DND-41 (cell line): ENCODE data around the gene MSI2.

Experiments used
- ATAC-seq: fragments of 200-7000 bp; cut with Tn5 transposase; 3 replicates; pipeline ENCODE4 v1.9.1; 2021; ENCODE audit warnings: low read depth; ENCODE audit not compliant: insufficient read depth
- DNase-seq: peaks from one replicate; pipeline ENCODE4 v3.0.0-alpha.2; 2020
- H2AFZ ChIP-seq: 2 replicates; pipeline ENCODE4 v1.6.0; 2012; ENCODE audit warnings: low read depth, low read length
- H3K27ac ChIP-seq: 2 replicates; pipeline ENCODE4 v1.5.1; 2012; ENCODE audit warnings: low read length, inconsistent platforms
- H3K27me3 ChIP-seq: fragments of 200-600 bp; sonication (generic); 2 replicates; pipeline ENCODE4 v1.6.0; 2012; ENCODE audit warnings: low read length, mild to moderate bottlenecking, inconsistent platforms; ENCODE audit not compliant: insufficient read depth, poor library complexity
- H3K36me3 ChIP-seq: 2 replicates; pipeline ENCODE4 v1.5.1; 2012; ENCODE audit warnings: low read length, inconsistent platforms; ENCODE audit not compliant: insufficient read depth
- H3K4me1 ChIP-seq: 2 replicates; pipeline ENCODE4 v1.5.1; 2012; ENCODE audit warnings: mild to moderate bottlenecking, low read length; ENCODE audit not compliant: insufficient read depth
- H3K4me2 ChIP-seq: 2 replicates; pipeline ENCODE4 v1.6.0; 2012; ENCODE audit warnings: mild to moderate bottlenecking, moderate library complexity, low read length, inconsistent platforms; ENCODE audit not compliant: insufficient read depth
- H3K4me3 ChIP-seq, 2 experiments: fragments of 200-600 bp in 1 of 2; shearing (Covaris generic) in 1 of 2; 2 replicates each; pipeline ENCODE4 v1.5.1; 2012 to 2016; ENCODE audit warnings: inconsistent platforms in 2 of 2, low read length in 2 of 2, mild to moderate bottlenecking in 2 of 2, low read depth in 1 of 2, moderate library complexity in 1 of 2
- H3K79me2 ChIP-seq: 2 replicates; pipeline ENCODE4 v1.6.0; 2012; ENCODE audit warnings: low read length, inconsistent platforms; ENCODE audit not compliant: insufficient read depth
- H3K9ac ChIP-seq: 2 replicates; pipeline ENCODE4 v1.6.0; 2012; ENCODE audit warnings: low read depth, mild to moderate bottlenecking, inconsistent platforms, low read length, moderate library complexity
- H3K9me3 ChIP-seq: 2 replicates; pipeline ENCODE4 v1.5.1; 2012; ENCODE audit warnings: low read length, moderate library complexity, mild to moderate bottlenecking, inconsistent platforms; ENCODE audit not compliant: insufficient read depth, severe bottlenecking
- H4K20me1 ChIP-seq: 2 replicates; pipeline ENCODE4 v1.6.0; 2012; ENCODE audit warnings: low read length; ENCODE audit not compliant: insufficient read depth
- EZH2 ChIP-seq: IDR thresholded peaks from 3 replicates; pipeline ENCODE4 v1.6.1; 2012; ENCODE audit warnings: borderline replicate concordance, low read depth, mild to moderate bottlenecking, moderate library complexity, low read length, inconsistent platforms; ENCODE audit not compliant: severe bottlenecking
- TF ChIP-seq, protein P1 (sequence below): IDR thresholded peaks from 2 replicates; pipeline ENCODE4 v1.5.1; 2012; ENCODE audit warnings: borderline replicate concordance, low read length, moderate library complexity, mild to moderate bottlenecking; ENCODE audit not compliant: poor library complexity, severe bottlenecking; ENCODE audit errors: extremely low read depth

MSI2 gene

DNA sequence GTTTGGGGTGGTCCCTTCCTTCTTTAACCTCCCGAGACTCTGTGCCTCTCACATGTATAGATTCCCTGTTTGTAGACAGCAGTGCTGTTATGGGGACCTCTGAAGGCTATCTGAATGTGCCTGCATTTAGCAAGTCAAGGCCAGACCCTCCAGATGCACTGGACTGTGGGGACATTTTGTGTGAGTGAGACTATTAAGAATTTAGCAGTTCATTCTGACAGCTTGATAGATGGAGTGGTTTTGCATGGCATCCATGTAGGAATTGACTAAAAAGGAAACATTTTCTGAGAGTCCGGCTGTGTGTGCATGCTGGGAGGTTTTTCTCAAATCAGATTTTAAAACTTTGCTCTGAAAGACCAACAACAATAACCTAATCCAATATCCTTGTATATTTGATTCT lies 226.3 kb downstream of the MSI2 start:
- H4K20me1 ChIP-seq, result no peaks in the 10 kb centered on the region
- peak overlapping the region; percentile 91 for H3K27ac ChIP-seq
- H3K79me2 ChIP-seq, result peaks cover 100% of the 10 kb centered on the region
- DNase-seq (no peak), ATAC-seq (no peak)
- peaks cover 68% of the 10 kb centered on the region for H3K36me3 ChIP-seq
- no peaks in the 10 kb centered on the region for H3K27me3 ChIP-seq
- TF ChIP-seq, protein P1, sequence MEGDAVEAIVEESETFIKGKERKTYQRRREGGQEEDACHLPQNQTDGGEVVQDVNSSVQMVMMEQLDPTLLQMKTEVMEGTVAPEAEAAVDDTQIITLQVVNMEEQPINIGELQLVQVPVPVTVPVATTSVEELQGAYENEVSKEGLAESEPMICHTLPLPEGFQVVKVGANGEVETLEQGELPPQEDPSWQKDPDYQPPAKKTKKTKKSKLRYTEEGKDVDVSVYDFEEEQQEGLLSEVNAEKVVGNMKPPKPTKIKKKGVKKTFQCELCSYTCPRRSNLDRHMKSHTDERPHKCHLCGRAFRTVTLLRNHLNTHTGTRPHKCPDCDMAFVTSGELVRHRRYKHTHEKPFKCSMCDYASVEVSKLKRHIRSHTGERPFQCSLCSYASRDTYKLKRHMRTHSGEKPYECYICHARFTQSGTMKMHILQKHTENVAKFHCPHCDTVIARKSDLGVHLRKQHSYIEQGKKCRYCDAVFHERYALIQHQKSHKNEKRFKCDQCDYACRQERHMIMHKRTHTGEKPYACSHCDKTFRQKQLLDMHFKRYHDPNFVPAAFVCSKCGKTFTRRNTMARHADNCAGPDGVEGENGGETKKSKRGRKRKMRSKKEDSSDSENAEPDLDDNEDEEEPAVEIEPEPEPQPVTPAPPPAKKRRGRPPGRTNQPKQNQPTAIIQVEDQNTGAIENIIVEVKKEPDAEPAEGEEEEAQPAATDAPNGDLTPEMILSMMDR, result no peak
- no peak for TF ChIP-seq EZH2
- H3K9ac ChIP-seq, result peak overlapping the region; percentile 39
- no peaks in the 10 kb centered on the region for H3K9me3 ChIP-seq
- H3K4me3 ChIP-seq, result no peak overlapping the region
- no peak overlapping the region for H2AFZ ChIP-seq
- H3K4me2 ChIP-seq, result no peak overlapping the region
- H3K4me1 ChIP-seq, result peaks cover 100% of the 10 kb centered on the region

- Histone ChIP-seq H2AFZ (no peak overlapping the region), H3K4me3 (no peak overlapping the region), H3K36me3 (peaks cover 64% of the 10 kb centered on the region), H3K9me3 (no peaks in the 10 kb centered on the region), H3K27ac (peak overlapping the region; percentile 91), H3K9ac (peak overlapping the region; percentile 39), H3K4me1 (peaks cover 100% of the 10 kb centered on the region), H3K4me2 (peak overlapping the region; percentile 32), H3K79me2 (peaks cover 100% of the 10 kb centered on the region), H3K27me3 (no peaks in the 10 kb centered on the region), H4K20me1 (no peaks in the 10 kb centered on the region)
- DNase-seq, result no peak
- TF ChIP-seq, protein P1, result no peak
- no peak for TF ChIP-seq EZH2
- ATAC-seq, result no peak
Measured at GRCh38 chr17:57484081-57484666, 227.9 kb downstream of the MSI2 start.

DNA sequence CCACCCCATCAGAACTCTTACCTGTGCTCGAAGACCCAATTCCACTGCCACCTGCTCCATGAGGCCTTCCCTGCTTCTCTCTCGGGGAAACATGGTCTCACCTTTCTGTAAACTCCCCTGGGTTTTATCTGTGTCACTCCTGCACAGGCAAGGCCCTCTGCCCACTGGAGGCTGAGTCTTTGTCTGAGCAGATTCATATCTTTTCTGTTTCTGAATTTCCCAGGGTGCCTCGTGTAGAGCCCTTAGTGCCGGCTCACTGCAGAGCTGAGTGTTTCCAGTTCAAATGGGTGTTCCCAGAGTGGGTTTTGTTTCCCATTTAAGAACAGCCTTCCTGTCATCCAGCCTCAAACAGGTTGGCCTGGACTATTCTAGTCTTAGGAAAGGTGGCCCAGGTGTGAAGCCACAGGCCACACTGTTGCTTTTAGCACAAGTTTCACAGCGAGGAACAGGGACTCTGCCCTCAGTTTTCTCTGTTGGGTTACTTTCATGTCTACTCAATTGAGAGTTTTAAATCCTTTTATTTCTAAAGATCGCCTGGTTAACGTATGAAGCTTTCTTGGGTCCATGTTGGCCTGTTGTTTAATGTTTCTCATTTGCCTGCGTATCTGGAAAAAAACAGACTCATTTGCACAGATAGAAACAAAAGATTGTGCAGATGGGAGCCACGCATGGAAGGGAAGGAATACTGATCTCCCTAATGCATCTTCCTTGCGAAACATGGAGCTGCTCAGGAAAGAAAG lies 228.7 kb downstream of the MSI2 start:
- peaks cover 66% of the 10 kb centered on the region for H3K36me3 ChIP-seq
- no peaks in the 10 kb centered on the region for H3K27me3 ChIP-seq
- H3K79me2 ChIP-seq, result peaks cover 100% of the 10 kb centered on the region
- no peak for ATAC-seq
- no peaks in the 10 kb centered on the region for H3K9me3 ChIP-seq
- H3K27ac ChIP-seq, result peak overlapping the region; percentile 91
- peak overlapping the region; percentile 33 for H3K4me2 ChIP-seq
- H3K4me3 ChIP-seq, result no peak overlapping the region
- no peaks in the 10 kb centered on the region for H4K20me1 ChIP-seq
- TF ChIP-seq EZH2, result no peak
- TF ChIP-seq, protein P1, result no peak
- no peak for DNase-seq
- peaks cover 100% of the 10 kb centered on the region for H3K4me1 ChIP-seq
- H2AFZ ChIP-seq, result no peak overlapping the region
- H3K9ac ChIP-seq, result peak overlapping the region; percentile 39
